NCI-H524 treated with DMSO at 0.1 percent for 48 hours (cell line): ENCODE results near the gene RPS6KC1.
A peak's percentile ranks its signal among the peaks of the same experiment; 100 is the strongest.

Experiments
- DNase-seq: peaks from one replicate; lab custom pipeline; 2025; lab: John Stamatoyannopoulos, UW

The RPS6KC1 gene

DNA sequence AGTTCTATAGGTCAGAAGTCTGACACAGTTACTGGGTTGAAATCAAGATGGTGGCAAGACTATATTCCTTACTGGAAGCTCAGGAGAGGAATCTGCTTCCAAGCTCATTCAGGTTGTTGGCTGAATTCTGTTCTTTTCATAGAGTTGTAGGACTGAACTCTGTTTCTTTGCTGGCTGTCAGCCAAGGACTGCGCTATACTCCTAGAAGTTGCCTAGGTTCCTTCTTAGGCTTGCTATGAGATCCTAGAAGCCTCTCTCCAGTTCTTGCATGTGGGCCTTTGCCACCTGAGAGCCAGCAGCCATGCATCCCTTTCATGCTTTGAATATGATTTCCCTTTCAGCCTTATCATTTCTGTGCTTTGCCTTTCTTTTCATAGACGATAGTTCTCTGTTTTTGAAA is 176.4 kb downstream of the RPS6KC1 start:
- no peak for DNase-seq

DNA sequence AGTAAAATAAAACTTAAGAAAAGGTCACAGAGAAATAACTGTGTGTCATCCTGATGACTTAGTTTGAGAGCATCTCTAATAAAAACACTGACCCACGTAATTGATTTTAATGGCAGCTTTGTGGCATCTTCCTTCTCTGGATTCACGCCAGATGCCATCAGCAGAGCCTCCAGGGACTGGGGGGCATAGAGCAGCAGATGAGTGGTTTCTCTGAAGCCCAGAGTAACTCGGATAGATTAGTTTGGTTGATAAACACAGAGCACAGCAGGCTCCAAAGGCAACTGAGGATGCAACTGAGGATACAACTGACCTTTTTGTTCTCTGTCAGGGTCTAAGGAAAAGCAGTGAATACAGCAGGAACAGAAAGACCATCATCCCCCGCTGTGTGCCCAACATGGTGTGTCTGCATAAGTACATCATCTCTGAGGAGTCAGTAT is 180.8 kb downstream of the RPS6KC1 start:
- peak; percentile 13 for DNase-seq

DNA sequence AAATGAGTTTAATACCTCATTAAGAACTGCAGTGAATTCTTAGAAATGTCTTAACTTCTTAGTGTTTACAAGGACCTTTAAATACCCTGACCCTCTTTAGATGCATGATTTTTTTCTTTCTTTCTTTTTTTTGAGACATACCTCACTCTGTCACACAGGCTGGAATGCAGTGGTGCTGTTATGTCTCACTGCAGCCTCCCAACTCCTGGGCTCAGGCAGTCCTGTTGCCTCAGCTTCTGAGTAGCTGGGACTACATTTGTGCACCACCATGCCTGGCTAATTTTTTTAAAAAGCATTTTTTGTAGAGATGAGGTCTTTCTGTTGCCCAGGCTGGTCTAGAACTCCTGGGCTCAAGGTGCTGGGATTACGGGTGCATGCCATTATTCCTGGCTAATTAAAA is 191.8 kb downstream of the RPS6KC1 start:
- no peak for DNase-seq

DNA sequence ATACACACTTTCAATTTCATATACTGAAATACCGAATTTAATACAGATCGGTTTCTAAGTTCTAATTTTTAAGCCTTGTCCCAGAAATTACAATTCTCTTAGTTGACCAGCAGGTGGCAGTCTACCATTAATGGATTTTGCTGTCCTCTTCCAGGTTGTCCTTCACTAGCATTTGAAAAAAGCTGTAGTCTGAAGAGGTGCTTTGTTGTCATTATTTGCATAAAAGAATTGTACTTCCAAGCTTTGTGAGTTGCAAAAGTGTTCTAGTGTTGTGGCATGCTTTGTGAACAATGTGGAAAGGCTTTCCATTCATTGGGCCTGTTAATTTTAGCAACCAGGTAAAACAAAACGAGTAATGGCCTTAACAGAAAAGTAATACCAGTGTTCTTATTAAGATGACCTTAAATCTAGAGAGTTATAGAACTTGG is 193.6 kb downstream of the RPS6KC1 start:
- DNase-seq = peak; percentile 9

DNA sequence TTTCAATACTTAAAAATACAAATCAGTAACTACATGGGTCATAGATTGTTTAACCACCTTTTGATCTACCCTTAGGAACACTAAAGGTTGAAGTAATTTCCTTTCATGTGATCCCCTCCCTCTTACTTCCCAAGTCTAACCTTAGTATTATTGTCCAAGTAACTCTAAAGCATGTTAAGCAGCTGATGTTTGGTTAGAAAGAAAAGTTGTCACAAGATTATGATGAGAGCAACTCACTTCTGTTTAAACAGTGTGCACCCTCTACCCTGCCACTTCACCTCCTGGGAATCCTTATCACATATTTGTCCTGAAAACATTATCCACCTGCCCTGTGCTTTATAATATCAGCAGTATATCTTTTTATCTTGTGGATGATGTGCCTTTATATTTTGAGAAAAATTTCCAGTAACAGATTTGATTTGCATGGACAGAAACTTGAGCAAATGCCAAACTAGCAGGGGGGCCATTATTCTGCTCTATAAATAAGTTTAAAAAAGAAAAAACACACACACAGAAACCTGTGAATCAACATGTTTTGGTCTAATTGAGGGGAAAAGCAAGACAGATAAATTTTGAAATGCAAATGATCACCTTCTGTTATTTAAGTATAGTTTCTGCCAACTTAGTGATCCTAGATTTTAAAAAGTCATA is 194.3 kb downstream of the RPS6KC1 start:
- no peak for DNase-seq

DNA sequence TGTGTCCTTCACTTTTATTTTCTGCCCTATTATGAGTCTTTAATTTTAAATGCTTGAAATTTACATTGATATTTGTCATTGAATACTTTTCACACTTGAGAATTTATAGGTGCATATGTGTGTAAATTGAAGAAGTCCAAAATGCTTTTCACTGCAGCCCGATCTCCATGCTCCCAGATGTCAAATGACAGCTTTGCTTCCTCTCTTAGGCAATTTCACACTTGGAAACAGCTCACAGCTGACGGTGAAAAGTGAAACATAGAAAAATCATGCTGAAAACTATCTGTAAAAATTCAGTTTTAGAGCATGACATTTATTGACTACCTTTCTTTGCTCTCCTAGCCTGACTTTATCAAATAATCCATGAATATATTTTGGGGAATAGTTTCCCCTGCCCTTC is 196.0 kb downstream of the RPS6KC1 start:
- no peak for DNase-seq

DNA sequence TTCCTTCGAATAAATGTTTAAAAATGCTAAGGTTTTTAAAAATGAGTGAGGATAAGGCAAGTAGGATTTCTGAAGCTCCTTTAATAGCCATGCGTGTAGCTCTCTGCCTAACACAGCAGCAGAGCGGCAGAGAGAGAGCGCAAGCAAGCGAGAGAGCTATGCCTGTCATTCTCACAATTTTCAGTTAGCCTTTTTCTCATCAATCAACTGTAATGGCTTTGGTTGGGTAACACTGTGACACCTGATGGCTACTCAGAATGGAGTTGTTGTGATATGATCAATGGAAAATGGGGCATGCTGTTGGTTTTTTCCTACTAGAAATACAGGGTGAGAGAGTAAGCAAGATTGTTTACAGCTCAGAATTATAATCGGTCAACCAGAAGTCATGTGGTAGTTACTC is 198.4 kb downstream of the RPS6KC1 start:
- no peak for DNase-seq

DNA sequence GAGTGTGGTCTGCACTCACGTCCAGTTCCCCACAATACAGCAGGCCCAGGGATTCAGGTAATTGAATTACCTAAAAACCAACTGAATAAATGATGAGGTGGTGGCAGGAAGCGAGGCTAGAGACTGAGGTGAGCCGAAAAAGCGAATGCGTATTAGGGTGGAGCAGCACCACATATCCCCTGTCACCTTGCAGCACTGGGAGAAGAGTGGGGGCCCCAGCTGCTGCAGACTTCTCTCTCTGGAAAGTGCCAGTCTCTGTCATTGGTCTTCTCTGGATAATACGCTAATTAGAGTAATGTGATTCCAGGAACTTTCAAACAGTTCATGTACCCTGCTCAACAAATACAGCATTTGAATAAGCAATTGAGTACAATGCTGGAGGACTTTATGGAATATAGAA is 199.0 kb downstream of the RPS6KC1 start:
- DNase-seq = no peak

DNA sequence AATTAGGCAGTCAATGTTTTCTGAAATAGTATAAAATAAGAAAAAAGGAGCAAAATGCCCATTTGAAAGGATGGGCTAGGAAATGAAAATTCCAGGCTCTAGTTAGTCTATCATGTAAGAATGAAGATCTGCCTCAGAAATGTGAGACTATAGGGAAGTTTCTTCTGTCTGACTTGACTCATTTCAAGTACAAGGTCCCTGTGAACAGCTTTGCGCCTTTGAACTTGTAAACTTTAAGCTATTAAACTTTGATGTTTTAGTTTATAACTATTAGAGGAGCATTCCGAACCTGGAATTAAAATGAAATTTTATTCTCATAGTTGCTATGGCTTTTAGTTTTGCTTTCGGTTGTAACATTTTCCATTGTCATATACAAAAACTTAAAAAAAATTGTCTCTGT is 199.4 kb downstream of the RPS6KC1 start:
- no peak for DNase-seq

DNA sequence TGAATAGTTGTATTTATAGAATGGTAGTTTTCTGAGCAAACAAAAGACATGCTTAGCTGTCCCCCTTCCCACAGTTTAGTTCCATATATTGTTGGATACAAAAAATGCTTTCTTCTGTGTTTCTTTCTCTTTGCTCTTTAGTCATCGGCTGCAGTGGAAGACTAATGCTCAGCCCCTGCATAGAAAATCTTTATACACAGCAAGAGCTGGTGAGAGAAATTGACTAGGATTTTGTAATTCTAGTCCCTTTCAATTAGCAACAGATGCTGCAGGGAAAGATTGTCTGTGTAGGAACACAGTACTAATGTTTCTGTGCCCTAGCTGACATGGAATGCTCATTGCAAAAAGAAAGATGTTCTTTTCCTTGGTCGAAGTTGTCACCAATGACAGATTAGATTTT is 200.9 kb downstream of the RPS6KC1 start:
- no peak for DNase-seq

DNA sequence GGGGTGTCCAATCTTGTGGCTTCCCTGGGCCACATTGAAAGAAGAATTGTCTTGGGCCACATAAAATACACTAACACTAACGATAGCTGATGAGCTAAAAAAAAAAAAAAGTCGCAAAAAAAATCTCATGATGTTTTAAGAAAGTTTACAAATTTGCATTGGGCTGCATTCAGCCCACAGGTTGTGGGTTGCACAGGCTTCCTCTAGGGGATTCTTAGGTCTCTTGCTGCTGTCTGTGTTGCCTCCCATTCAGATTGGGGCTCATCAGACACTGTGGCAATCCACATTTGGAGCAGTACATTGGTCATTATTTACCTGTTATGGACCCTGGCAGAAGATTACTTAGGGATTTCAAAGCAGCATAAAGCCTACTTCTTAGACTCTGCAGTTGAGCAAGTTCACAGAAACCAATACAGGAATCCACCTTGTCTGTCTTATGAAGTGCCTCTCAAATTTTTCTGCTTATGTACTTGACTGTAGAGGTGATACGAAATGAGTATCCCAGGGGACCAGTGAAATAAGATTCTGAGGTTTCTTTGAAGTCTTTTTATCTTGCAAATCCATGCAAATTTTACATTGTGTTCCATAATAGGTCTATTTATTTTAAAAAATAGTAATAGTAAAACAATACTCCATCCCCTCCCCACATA is 205.5 kb downstream of the RPS6KC1 start:
- DNase-seq = no peak

DNA sequence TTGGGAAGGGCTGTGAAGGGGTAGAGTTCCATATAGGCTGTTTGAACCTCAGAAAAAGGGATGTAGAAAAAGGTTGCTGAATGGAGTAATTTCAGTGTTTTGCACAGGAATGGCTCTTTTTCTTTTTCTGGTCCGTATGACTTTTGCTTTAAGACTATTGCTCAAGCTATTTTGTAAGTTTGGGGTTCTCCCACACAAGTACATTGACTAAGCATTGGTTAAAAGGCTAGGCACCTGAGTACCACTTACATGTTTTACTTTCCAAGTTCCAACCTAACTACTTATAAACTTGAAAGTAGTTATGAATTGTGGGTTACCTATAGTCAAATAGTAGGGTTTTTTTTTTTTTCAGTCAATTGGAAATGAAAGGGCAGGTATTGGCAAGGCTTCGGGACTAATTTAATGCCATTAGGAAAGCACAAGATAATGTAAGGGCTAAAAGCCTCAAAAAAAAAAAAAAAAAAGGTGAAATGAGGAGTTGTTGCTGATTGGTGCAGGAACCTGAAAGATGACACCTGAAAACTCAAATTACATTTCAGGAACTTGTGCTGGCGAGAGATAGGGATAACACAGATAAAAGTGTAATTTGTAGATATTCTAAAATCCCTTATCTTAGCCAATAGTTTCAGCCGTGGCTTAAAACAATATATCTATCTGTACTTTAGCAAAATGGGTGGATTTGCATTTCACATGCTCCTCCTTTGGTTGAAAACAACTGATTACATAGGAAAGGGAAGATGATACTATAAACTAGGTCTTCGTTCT is 209.5 kb downstream of the RPS6KC1 start:
- DNase-seq = no peak

DNA sequence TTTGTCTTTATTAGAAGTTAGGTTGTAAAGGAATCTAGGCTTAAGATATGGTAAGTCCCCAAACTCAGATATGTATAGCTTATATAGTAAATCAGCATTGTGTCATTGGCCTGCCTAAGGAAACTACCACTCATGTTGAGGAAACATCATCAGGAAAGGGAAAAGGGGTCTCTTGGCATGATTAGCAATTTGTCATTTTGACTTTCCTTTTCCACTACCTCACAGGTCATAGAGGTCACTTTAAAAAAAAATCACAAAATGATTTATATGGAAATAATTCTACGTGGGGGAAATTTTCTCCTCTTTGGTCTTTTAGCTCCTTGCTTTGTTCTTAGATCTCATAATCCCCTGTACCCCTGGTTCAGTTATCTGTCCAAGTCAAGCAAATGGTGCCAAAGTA is 213.5 kb downstream of the RPS6KC1 start:
- no peak for DNase-seq

DNA sequence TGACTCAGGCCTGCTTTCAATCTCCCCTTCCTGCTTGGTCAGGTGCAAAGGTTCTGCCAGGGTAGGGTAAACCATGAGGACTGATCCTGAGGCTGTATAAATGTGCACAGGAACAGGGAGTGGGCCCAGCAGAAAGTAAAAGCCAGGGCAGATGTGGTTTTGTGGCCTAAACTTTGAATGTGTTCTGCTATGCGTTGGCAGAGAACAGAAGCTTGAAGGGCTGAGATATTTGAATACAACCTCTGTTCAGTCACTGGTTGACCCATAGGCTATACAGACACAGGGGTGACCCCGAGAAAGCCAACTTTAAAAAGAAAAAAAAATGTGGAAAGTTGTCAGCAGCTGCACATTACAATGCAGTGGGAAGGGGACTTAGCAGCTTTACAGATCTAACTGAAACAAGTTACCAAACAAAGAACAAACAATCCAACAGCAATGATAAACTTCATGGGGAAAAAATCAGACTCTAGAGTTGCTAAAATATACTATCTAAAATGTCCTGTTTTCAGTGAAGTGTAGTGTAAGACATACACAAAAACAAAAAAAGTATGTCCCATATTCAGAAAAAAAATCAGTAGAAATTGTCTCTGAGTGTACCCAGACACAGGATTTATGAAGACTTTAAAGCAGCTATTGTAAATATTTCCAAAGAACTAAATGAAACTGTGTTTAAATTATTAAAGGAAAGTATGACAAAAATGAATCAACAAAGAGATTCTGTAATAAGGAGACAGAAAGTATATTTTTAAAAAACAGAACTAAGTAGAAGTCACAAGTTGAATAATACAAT is 216.1 kb downstream of the RPS6KC1 start:
- DNase-seq = no peak

DNA sequence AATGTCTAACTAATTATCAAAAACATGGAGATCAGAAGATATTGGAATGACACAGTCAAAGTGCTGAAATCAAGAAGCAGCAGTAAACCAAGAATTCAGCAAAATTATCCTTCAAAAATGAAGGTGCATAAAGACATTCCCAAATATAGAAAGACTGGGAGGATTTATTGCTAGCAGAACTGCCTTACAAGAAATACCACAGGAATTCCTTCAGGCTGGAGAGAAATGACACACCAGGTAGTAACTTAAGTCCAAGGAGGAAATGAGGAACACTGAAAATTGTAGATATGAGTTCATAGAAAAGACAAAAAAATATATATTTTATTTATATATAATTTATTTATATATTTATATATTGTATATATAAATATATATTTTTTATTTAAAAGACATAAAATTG is 217.2 kb downstream of the RPS6KC1 start:
- DNase-seq = no peak

DNA sequence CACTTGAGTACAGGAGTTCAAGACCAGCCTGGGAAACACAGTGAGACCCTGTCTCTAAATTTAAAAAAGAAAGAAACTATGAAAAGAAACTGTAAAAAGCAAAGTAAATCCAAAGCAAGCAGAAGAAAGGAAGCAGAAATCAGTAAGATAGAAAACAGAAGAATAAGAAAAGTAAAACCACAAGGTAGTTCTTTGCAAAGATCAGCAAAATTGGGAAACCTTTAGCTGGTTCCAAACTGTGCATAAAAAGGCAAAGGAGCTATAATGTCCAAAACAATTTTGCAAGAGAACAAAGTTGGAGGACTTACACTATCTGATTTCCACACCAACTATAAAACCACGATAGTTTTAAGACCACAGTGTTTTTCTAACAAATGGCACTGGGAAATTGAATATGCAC is 218.8 kb downstream of the RPS6KC1 start:
- DNase-seq = no peak

DNA sequence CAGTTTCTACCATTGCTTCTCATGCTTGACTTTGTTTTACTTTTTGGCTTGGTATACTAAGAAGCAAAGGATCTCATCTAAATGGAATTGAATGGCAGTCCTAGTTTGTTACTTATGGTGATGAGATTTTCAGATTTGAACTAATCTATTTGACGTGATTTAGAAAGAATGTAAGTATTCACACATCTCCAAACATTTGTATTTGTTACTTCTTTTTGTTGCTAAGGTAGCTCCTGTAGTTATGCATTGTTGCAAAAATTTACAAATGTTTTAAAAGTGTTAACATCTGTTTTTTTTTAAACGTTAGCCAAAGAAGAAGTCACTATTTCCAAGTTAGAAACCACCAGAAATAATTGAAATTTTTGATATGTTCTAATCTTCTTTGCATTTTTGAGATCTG is 222.5 kb downstream of the RPS6KC1 start:
- DNase-seq = no peak

DNA sequence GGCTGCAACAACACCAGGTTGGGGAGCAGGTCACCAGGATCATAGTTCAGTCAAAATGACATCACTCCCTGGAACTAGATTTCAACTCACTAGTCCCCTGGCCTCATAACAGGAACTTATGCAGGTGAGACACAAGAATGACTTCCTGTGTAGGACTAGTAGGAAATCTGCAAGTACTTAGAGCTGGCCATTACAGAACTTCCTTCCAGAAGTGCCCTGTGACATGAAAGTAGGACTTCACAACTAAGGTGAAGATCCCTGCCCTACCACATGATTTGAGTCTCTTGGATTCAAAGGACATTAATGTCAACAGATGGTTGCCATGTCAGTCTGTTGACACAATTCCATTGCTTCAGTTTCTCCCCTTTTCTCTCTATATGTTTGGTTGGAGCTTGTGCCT is 223.1 kb downstream of the RPS6KC1 start:
- DNase-seq = no peak

DNA sequence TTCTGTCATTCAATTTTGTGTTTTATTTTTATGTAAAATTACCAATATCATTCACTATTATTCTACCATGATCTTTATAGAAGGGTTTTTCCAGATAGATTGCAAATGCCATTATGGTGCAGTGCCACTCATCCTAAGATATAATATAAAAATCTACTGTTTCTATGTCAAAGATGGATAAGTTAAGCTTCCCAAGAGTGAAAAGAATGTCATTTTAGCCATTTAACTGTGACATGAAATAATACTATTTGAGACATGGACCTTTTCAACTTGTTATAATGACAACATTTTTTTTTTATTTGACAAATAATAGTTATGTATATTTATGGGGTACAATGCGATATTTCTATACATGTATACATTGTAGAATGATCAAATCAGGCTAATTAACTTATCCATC is 224.3 kb downstream of the RPS6KC1 start:
- no peak for DNase-seq

DNA sequence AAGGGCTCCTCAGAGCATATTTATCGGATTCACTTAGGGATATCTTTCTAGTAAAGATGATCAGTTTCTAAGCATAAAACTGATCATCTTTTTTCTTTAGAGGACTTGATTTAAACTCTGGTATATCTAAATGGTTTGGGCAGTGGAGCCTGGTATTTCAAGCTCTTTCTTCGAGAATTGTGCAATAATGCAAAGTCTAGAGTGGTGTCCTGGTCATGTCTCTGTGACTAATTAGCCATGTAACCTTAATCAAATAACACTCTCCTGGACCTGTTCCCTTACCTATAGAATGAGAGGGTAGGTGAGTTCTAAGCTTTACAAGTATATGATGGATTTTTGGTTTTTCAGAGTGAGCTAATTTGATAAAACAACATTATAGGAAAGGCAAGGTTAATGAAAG is 225.2 kb downstream of the RPS6KC1 start:
- DNase-seq = no peak

DNA sequence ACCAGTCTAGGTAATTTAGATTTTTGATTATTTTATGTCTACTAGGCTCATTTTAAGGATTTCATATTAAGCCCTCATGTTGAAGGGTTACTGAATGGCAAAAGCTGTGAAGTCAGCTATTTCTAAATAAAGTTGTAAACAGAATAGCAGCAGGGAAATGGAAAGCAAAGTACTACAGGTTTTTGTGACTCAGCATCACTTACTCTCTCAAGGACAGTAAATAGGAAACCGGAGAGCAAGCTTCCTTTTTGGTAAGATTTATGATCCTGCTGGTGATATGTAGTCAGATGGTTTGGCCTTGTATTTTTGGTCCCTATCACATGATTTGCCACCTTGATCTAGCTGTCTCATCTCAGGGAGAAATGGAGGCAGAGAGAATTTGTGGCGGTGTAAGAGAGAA is 226.0 kb downstream of the RPS6KC1 start:
- no peak for DNase-seq

DNA sequence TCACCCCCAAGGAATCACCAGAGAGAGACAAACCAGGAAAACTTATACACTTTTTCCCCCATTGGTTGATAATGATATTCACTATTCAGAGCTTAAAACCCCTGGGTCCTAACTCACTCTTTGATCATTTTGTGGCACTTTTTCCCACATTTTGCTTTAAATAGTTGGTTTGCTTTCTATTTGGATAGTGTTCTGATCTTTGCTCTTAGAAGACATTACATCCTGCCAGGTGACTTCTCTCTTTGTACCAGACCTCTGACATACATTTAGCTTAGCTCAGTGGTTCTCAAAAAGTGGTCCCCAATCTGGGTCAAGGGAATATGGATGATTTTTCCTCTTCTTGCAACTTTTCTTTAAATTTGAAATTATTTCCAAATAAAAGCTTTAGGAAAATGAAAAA is 228.4 kb downstream of the RPS6KC1 start:
- no peak for DNase-seq
